ENCODE data around the gene SUPV3L1. TPM values are rescaled to one million over a fixed set of nuclear protein-coding genes. Genes with fewer than 3 reads are reported as not detected.

The SUPV3L1 gene
- total and polyA plus RNA-seq, 9 of the 15 experiments (the other 6 are each of a cell fraction or from before 2014, with no cell fraction given), result 45.2 to 156 (median 92.6) TPM

DNA sequence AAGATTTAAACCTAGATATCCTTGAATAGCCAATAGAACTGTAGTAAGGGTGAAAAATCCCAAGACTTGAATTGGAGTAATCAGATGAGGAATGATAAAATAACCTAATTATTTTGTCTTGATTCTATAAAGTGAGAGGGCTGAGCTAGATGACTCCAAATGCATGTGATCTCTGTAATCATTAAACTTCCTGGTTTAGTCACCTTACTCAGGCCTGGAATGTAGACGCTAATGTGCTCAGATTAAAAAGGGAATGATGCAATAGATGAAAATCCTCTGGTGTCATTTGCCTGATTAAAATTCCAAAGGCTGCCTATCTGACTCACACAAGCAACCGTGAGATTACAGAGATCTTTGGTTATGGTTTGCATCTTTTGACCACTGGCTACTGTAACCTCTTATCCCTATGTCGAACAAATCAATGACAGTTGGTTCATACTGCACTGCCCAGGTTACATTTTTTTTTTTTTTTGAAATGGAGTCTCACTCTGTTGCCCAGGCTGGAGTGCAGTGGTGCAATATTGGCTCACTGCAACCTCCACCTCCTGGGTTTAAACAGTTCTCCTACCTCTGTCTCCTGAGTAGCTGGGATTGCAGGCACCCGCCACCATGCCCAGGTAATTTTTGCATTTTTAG, 37.2 kb downstream of the SUPV3L1 start (continued):
- TF ChIP-seq SIX5 (IDR thresholded peaks at IDR 0.05; ENCODE audit: borderline replicate concordance in 1 of 2, insufficient read depth in 1 of 2, low read depth in 1 of 2, low read length in 2 of 2) (no peak), NFATC3 (IDR thresholded peaks at IDR 0.05) (peak; percentile 40; the same call in 1 of the 2 replicates), ZNF507 (tag; conservative IDR thresholded peaks at IDR 0.05) (no peak), SMAD2 (IDR thresholded peaks at IDR 0.05; ENCODE audit: low read depth, low read length) (no peak), ATF7 (IDR thresholded peaks at IDR 0.05) (peak; percentile 98), NR2C2 (CRISPR knock-in tag; IDR thresholded peaks at IDR 0.05) (no peak), NR2C2 (tag; IDR thresholded peaks at IDR 0.05) (peak; percentile 53), DDX20 (tag; IDR thresholded peaks at IDR 0.05; ENCODE audit: low read depth) (peak; percentile 63; the same call in 1 of the 2 replicates), ILK (tag; IDR thresholded peaks at IDR 0.05; ENCODE audit: borderline replicate concordance, low read depth) (no peak), BMI1 (IDR thresholded peaks at IDR 0.05; ENCODE audit: low read length) (no peak), XRCC5 (IDR thresholded peaks at IDR 0.05; ENCODE audit: low read depth, low read length) (no peak), RBM14 (IDR thresholded peaks at IDR 0.05; ENCODE audit: borderline replicate concordance, insufficient read depth, low read depth, low read length) (no peak), ZC3H4 (CRISPR knock-in tag; IDR thresholded peaks at IDR 0.05; ENCODE audit: borderline replicate concordance) (no peak), MBD2 (IDR thresholded peaks at IDR 0.05; ENCODE audit: borderline replicate concordance, low read depth) (no peak), DPF2 (IDR thresholded peaks at IDR 0.05) (peak; percentile 85), TAF15 (IDR thresholded peaks at IDR 0.05; ENCODE audit: low read depth, low read length) (no peak), MECOM (CRISPR knock-in tag; IDR thresholded peaks at IDR 0.05) (peak; percentile 44; the same call in 1 of the 2 replicates)
- TF ChIP-seq, protein P1, sequence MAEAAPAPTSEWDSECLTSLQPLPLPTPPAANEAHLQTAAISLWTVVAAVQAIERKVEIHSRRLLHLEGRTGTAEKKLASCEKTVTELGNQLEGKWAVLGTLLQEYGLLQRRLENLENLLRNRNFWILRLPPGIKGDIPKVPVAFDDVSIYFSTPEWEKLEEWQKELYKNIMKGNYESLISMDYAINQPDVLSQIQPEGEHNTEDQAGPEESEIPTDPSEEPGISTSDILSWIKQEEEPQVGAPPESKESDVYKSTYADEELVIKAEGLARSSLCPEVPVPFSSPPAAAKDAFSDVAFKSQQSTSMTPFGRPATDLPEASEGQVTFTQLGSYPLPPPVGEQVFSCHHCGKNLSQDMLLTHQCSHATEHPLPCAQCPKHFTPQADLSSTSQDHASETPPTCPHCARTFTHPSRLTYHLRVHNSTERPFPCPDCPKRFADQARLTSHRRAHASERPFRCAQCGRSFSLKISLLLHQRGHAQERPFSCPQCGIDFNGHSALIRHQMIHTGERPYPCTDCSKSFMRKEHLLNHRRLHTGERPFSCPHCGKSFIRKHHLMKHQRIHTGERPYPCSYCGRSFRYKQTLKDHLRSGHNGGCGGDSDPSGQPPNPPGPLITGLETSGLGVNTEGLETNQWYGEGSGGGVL (CRISPR knock-in tag; IDR thresholded peaks at IDR 0.05), result no peak
- TF ChIP-seq, protein P2, sequence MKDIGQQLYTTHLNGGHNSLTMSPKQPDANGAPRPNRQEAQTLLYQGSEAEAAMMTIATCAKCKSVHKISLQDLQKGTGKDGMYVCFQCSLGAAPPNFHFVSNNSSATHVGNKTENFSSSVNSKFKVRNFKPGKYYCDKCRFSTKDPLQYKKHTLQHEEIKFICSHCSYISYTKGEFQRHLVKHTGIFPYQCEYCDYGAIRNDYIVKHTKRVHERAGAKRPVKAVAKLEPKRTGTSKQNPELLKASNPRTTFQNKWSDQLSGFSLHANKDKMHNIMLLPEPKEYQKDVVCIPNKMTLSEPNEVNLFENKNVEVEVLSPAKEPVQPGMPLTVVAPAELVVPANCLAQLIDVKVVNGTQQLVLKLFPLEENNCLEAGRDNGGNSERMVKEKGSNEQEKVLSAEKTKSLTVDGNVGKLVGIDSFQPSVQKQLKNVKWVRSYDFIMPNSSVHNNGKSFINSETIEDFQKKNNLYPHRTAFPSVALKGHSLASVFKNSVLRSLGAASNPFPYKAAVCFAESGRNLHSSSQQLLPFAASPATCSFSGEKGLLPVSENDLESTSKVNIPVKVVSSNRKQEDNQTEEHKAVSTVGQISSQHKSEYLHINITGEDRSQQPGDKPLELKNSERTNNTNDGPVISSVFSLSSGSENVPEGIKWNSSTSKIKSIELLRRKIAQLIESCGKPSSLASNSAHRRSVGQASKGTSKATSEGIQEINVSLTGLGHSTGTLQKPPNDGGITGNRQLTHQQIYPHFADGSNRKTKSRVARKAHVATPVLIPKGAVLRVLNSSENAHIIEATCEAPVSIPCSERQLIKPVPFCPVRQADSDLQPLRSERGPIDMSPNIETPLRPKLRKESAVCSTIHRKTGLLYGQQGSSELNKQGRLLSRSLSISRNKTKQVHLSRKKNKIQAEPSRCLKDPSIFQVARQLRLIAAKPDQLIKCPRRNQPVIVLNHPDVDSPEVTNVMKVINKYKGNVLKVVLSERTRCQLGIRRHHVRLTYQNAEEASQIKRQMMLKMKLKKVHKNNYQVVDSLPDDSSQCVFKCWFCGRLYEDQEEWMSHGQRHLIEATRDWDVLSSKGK (CRISPR knock-in tag; IDR thresholded peaks at IDR 0.05), result no peak
- TF ChIP-seq, protein P3, sequence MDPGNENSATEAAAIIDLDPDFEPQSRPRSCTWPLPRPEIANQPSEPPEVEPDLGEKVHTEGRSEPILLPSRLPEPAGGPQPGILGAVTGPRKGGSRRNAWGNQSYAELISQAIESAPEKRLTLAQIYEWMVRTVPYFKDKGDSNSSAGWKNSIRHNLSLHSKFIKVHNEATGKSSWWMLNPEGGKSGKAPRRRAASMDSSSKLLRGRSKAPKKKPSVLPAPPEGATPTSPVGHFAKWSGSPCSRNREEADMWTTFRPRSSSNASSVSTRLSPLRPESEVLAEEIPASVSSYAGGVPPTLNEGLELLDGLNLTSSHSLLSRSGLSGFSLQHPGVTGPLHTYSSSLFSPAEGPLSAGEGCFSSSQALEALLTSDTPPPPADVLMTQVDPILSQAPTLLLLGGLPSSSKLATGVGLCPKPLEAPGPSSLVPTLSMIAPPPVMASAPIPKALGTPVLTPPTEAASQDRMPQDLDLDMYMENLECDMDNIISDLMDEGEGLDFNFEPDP (CRISPR knock-in tag; IDR thresholded peaks at IDR 0.05), result no peak
- TF ChIP-seq, protein P4, sequence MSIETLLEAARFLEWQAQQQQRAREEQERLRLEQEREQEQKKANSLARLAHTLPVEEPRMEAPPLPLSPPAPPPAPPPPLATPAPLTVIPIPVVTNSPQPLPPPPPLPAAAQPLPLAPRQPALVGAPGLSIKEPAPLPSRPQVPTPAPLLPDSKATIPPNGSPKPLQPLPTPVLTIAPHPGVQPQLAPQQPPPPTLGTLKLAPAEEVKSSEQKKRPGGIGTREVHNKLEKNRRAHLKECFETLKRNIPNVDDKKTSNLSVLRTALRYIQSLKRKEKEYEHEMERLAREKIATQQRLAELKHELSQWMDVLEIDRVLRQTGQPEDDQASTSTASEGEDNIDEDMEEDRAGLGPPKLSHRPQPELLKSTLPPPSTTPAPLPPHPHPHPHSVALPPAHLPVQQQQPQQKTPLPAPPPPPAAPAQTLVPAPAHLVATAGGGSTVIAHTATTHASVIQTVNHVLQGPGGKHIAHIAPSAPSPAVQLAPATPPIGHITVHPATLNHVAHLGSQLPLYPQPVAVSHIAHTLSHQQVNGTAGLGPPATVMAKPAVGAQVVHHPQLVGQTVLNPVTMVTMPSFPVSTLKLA (conservative IDR thresholded peaks at IDR 0.05), result no peak

Measured in K562 (cell line).